Measurements from ENCODE around the gene OR13C5.

OR13C5 gene

GRCh38 chr9:104553261-104553660 lies 46.0 kb downstream of the OR13C5 start:
- DNase-seq (ENCODE audit: low read depth in 2 of 2): no peak
